ENCODE results near the gene QDPR.
"Not testable (repeated sequence)": the region's sequence is repeated elsewhere in the genome, so short reads cannot be mapped to it uniquely, and the experiment has no call there.

The QDPR gene

DNA sequence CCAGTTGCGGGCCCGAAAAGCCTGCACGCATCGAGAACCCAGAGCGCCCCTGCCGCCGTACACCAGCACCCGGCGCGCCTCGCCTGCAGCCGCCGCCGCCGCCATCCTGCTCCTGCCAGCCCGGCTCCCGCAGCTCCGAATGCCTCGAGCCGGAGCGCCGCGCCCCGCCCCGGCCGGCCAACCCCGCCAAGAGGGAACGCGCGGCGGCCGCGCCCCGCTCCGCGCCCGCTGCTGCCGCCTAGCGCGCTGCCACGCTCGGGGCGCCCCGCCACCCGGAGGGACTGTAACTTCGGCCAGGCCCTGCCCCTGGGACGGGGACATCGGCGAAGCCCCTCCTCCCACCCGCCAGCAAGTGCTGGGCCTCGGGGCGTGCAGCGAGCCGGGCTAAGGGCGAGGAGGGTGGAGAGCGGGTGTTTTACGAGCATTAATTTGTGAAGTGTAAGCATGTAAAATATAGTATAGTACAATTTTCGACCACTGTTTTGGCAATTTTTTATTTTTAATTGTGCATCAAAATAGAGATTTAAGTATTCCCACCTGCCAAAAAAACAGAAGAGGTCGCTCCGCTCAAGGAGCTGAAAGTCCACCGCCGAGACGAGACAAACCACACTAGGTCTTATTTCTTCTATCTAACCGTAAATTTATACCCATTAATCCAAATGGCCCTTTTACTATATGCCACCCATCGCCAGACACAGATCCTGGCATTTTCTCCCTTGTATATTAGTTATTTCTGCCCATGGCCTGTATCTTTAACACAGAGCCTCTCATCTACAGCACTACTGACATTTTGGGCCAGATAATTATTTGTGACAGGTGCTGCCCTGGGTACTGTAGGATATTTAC lies at the start of gene QDPR:
TSS of gene QDPR (minus strand) at position 141 of the 846 bp plus-strand sequence. CDS start at position 105, 36 bp downstream.
- peak; percentile 71 to 79 for DNase-seq

DNA sequence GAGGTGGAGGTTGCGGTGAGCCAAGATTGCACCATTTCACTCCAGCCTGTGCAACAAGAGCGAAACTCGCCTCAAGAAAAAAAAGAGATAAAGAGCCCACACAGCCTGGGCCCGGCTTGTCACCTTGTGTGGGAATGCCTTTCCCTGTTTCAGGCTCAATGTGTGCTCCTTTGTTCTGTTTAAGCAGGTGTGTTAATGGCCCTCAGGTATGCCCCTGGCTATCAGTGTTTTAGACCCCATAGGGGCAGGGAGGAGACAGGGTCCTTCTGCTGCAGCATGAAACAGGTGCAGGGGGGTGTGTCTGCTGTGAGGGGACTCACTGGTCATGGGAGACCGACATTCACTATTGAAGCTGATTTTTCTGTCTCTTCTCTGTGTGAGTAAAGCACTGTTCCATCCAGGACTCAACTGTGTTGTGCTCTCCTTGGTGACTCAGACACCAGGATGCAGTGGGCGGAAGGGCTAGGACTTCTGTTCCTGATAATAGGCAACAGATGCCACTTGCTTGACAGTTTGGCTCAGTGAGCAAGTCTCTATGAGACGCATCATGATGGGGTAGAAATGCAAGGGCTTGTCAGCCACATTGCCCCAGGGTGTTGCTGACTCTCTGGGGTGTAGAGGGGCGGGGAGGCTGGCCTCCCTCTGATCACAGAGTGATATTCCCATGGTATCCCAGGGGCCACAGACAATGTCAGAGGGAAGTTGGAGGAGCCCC lies 49.5 kb upstream of the QDPR start:
- DNase-seq, result no peak

DNA sequence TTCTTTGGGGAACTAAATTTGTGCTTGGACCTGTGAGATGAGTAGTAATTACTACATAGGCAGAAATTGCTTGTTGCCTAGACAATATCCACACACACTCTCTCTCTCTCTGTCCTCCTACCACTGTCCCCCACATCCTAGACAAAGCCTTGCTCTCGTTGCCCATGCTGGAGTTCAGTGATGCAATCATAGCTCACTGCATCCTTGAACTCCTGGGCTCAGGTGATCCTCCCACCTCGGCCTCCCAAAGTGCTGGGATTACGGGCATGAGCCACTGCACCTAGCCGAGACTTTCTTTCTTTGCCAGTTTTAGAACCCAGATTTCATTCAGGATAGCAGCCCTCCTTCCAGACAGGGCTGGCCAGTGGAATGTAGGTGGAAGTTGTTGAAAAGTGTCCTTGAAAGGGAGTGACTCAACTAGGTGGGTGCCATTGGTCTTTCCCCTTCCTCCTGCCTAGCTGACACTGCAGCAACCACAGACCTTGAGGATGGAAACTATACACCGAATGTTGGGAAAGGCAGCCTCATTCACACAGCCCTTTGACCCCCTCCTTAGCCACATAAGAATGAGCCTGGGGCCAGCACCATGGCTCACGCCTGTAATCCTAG lies 48.3 kb upstream of the QDPR start:
- no peak for DNase-seq

DNA sequence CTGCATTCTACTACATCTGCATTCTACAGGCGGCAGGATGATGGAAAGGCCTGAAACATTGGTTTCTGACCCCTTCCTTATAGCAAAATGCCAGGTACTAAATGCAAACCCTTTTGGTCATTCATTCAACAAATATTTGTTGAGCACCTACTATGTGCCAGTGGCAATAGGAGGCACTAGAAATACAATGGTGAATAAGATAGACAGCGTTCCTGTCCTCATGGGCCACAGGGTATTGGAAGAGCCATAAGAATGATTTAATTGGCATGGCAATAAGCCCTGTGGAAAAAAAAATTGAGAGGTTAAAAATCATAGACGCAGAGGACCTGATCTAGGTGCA lies 47.8 kb upstream of the QDPR start:
- DNase-seq, result no peak

DNA sequence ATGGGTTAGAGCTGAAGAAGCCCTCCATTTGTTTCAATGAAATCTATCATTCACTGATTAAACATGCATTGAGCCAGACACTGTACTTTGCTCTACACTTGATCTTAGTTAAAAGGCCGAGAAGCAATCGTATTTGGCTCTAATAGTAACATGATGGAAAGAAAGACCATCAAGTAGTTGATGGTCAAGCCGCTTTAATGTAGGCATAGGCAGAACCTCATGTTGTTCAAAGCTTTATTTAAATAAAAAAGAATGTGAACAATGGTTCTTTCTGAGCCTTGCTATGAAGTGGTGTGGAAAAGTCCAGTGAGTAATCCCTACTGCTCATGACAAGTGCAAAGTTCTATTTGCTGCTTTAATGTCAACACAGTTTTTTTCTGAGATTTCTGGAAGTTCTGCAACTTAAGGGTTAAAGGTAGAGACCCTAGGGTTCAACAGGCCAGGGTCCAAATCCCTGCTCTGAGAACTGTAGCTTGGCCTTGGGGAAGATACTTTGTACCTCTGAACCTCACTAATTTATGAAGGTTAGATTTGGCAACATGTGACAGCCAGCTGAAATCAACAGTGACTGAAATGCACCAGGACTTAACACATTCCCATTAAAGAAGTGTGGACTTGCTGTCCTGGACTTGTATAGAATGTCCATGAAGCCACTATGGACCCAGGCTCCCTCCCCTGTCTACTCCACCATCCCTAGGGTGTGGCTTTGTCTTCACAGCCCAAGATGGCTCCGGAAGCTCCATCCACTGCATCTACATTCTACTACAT lies 47.2 kb upstream of the QDPR start:
- no peak for DNase-seq

DNA sequence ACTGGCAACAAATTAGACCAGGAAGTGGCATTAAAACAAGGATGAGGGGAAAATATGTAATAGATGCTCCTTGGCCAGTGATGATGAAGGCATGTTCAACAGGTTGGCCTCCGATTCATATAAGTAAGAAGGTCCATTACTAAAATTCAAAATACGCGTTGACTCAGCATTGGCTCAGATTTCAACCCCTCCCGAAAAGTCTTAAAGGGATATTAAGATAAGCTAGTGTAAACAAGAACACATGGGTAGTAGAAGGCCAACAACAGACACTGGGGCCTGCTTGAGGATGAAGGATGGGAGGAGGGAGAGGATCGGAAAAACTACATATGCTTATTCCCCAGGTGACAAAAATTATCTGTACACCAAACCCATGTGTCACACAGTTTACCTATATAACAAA lies 46.0 kb upstream of the QDPR start:
- no peak for DNase-seq

DNA sequence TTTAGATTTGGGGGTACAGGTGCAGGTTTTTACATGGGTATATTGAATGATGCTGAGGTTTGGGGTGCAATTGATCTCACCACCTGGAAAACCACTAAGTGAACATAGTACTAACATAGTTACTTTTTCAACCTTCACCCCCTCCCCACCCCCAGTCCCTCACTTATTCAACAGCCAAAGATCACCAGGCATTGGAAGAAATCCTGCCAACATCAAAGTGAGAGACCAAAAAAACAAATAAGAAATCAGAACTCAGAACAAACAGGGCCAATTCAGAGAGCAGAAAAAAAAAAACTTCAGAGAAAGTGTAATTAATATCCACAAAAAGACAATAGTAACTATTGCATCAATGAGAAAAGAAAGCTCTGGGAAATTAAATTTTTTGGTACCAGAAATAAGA lies 44.6 kb upstream of the QDPR start:
- no peak for DNase-seq

DNA sequence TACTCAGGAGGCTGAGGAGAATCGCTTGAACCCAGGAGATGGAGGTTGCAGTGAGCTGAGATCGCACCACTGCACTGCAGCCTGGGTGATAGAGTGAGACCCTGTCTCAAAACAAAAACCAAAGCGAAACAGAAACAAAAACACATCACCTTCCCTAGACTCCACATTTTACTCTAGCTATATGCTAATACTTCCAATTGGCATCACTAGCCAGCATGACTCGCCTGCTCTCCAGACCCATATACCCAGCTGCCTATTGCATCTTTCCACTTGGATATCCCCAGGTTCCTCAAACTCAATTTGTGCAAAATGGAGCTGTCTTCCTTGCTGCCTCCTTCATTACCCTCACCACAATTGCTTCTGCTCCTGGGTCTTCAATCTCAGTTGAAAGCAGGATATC lies 42.7 kb upstream of the QDPR start:
- no peak for DNase-seq

DNA sequence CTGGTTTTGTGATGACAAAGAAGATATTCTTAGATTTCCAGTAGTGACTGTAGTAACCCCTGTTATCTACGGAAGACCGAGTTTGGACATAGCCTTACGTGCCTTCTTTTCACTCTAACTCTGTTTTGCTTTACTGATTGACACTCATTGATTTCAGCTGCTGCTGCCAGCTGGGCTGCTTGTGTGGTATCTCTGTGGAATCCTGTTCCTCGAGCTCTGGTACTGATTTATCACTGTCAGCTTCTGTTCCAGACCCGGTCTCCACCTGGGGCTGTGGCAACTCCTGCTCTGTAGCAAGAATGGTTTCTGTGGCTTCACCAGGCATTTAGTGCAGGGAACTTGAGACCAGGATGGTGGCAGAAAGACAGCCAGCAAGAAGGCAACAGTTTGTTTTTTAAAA lies 40.5 kb upstream of the QDPR start:
- DNase-seq, result no peak

DNA sequence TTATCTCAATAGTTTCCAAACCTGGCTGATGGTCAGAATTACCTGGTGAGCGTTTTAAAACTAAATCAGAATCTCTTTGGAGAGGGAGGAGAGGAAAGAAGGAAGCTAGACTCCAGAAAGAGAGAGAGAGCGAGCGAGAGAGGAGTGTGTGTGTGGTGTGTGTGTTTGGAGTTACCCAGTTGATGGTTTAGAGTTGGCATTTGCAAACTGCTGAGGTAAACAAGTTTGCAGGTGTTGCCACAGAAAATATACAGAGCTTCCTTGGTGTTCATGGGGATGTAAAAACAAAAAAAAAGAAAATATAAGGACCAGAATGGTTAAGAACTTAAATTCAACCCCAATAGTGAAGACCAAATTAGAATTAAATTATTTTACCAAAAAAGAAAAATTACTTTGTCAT lies 38.7 kb upstream of the QDPR start:
- DNase-seq, result no peak

DNA sequence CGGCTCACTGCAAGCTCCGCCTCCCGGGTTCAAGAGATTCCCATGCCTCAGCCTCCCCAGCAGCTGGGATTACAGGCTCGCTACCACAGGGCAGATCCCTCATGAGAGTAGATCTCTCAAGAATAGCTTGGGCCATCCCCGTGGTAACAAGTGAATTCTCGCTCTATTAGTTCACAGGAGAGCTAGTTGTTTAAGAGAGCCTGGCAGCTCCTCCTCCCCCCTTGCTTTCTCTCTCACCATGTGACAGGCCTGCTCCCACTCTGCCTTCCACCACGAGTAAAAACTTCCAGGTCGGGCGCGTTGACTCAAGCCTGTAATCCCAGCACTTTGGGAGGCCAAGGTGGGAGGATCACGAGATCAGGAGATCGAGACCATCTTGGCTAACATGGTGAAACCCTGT lies 34.8 kb upstream of the QDPR start:
- DNase-seq, result no peak

DNA sequence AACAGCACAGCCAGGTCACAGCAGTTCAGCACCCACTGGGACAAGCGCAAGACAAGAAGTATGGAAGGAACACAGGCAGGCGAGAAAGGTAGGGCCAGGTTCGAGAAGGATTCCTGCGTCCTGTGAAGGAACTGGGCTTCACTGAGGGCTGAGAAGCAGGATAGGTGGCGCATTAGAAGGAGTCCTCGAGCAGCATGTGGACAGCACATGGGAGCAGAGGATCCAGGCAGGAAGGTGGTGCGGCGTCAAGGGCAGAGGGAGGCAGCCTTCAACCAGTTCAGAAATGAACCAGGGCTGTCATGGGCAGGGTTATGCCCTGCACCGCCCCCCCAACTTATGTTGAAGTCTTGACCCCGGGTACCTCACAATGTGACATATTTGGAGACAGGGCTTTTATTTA lies 34.3 kb upstream of the QDPR start:
- no peak for DNase-seq

DNA sequence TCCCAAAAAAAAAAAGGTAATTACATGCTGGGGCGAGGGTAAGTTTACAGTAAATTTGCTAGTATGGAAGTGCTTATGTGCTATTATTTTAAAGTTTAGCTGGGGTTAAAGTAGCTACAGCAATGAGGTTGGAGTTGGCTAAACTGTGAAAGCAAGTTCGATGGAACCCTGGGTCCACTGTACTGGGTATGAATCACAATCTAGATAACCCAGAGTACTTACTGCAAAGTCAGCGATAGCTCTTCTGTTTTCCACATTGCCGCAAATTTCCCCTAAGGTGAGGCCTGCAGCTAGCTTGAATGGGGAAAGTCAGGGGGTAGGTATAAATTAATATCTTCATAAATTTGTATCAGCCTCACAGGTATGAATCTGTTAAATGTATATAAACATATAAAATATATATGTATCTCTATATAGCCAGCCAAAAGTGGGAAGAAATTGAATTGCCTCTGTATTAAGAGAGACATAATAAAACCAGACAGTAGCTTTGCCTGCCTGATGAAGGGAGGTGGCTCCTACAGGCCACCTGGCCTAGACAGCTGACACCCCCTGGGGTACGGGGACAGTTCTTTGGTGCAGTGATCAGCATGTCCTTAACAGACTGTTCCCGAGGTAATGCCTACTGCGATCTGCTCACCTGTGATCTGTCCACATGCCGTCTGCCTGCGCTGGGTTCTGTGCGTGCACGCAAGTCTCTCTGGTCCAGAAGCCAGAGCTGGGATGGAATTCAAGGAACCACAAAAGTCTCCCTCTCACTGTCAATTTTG lies 33.7 kb upstream of the QDPR start:
- DNase-seq, result no peak

DNA sequence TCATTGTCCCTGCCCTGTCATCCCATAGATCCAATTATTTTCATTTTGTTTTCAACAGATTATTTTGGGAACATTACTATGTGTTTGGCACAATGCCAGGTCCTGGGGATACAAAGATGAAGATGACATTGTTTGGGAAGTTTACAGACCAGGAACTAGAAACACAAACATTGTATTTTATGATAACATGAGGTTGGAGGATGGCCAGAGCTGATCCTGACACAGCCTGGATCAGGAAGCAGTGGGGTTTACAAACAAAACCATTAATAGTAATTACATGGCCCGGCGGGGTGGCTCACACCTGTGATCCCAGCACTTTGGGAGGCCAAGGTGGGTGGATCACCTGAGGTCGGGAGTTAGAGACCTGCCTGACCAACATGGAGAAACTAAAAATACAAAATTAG lies 32.9 kb upstream of the QDPR start:
- DNase-seq, result no peak

DNA sequence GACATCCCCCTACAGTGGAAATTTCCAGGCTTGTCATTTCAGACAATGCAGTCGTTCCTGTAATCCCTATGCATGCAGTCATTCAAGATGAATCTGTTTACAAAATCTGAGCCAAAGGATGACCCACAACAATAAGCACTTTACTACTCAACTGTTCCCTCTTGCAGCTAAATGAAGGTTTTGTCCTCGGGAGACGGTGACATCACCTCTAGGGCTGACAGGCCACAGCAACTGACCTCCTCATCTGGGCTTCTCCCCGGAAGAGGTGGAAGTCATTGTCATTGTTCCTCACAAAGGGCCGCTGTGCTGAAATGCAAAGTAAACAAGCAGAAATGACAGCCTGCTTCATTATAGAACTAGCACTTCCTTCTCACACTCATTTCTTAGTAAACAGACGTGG lies 32.3 kb upstream of the QDPR start:
- no peak for DNase-seq

DNA sequence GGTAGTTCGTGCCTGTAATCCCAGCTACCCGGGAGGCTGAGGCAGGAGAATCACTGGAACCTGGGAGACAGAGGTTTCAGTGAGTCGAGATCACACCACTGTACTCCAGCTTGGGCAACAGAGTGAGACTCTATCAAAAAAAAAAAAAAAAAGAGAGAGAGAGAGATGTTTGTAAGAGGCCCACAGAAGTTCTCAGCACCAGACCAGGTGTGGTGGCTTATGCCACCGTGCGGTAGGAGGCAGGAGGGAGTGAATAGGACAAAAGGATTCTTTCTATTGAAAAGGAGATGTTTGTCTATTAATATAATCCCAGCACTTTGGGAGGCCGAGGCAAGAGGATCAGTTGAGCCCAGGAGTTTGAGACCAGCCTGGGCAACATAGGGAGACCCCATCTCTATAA lies 25.2 kb upstream of the QDPR start:
- not testable (repeated sequence) for DNase-seq

DNA sequence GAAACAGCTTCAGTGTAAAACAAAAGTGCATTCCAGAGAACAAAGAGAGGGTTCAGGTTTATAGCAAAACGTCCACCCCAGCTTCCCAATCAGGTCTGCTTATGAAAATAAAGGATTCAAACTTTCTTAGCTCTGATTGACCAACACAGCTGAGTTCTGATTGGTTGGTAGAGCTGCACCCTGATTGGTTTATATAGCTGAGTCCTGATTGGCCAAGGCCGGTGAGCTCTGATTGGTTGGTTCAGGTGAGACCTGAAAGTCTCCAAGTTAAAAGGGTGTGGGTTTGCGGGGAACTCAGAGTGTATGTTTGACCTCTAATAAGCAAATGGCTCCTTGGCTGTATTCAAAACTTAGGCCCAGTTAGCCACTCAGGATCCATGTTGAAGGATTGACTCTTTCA lies 24.0 kb upstream of the QDPR start:
- no peak for DNase-seq

DNA sequence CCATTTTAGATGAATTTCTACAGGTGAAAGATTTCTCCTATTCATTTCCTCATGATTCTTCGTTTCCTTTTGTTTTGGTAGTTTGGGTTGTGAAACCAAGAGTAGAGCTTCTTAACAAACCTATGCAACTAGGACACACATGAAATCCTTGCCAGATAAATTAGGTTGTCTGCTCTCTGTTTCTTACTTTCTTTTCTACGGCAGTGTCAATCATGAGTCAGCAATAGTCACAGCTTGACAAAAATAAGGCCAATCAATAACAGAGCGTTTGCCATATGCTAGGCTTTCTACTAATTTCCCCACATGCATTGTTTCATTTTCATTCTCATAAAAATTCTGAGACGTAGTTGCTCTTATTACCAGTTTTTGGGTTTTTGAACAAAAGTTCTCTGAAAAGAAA lies 23.4 kb upstream of the QDPR start:
- DNase-seq, result no peak

DNA sequence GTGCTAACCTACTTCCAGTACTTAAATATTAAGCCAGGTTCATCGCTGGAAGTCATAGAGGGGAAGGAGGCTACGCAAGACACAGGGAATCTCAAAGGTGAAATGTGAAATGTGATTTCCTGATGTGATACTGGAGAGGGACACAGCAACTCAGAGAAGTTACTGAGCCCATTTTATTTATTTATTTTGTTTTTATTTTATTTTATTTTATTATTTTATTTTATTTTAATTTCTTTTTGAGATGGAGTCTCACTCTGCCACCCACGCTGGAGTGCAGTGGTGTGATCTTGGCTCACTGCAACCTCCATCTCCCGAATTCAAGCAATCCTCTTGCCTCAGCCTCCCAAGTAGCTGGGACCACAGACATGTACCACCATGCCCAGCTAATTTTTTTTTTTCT lies 22.8 kb upstream of the QDPR start:
- no peak for DNase-seq

DNA sequence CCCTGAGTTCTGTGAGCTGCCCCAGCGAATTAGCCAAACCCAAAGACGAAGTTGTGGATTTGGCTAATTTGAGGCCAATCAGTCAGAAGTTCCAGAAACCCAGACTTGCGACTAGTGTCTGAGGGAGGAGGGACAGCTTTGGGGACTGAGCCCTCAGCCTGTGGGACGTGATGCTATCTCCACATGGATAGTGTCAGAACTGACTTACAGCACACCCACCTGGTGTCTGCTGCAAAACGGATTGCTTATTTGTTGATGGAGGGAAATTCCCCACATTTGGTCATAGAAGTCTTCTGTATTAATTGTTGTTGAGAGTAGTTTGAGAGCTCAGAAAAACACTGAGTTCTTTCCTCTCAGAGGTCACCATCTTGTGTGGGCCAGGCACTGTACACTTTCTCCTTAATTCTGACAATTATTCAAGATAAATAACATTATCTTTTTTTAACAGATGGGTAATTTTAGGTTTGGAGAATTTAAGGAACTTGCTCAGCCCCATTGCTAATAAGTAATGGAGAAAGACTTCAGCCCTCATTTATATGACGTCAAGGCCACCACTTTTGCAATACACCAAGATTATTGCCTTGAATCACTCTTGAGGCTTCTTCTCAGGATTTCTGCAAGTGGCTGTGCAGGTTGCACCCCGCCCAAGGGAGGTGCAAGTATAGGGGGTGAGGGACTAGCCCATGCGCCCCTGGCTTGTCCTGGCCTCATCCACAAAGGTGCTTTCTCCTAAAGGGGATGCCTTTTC lies 19.8 kb upstream of the QDPR start:
- DNase-seq, result no peak

DNA sequence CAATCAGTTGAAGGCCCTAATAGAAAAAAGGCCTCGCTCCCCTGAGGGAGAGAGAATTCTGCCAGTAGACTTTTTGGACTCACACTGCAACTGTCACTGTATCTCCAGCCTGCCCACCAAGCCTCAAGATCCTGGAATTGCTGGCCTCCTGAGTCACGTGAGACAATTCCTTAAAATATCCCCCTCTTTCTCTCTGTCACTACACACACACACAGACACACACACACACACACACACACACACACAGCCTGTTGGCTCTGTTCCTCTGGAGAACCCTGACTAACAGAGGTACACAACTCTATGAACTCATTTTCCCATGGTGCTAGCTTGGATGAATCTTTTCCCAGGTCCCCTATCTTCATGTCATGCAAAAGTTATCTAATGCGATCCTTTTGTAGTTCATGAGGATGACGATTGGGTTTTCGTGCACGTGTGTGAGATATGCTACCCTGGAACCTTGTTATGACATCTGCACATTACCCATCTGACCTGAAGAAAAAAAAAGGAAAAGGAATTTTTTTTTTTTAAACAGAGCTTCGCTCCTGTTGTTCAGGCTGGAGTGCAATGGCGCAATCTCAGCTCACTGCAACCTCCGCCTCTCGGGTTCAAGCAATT lies 16.8 kb upstream of the QDPR start:
- no peak for DNase-seq

Measured in stimulated activated CD4-positive, alpha-beta T cell treated with anti-CD3 and anti-CD28 coated beads, Interleukin-2, amount 100 ng/mL, for 48 hours (primary cell).